ENCODE measurements around the gene ATP2C2.
"Not testable (repeated sequence)": the region's sequence is repeated elsewhere in the genome, so short reads cannot be mapped to it uniquely, and the experiment has no call there.

Gene ATP2C2

GRCh38 chr16:84398701-84399100 lies 30.4 kb downstream of the ATP2C2 start:
- DNase-seq: no peak

- DNase-seq: not testable (repeated sequence)
These were observed 31.6 kb downstream of the ATP2C2 start for GRCh38 chr16:84399912-84400311.

GRCh38 chr16:84403435-84403834 lies 35.1 kb downstream of the ATP2C2 start:
- not testable (repeated sequence) for DNase-seq

GRCh38 chr16:84404324-84404723 lies 36.0 kb downstream of the ATP2C2 start:
- no peak for DNase-seq

GRCh38 chr16:84404936-84405639 lies 36.8 kb downstream of the ATP2C2 start:
- no peak for DNase-seq

- no peak for DNase-seq
These were observed 37.9 kb downstream of the ATP2C2 start for GRCh38 chr16:84406006-84406963.

GRCh38 chr16:84407588-84408313 lies 39.4 kb downstream of the ATP2C2 start:
- no peak for DNase-seq

- no peak for DNase-seq
These were observed 40.0 kb downstream of the ATP2C2 start for GRCh38 chr16:84408314-84408690.

- no peak for DNase-seq
These were observed 40.5 kb downstream of the ATP2C2 start for GRCh38 chr16:84408856-84409255.

GRCh38 chr16:84410361-84411138 lies 42.2 kb downstream of the ATP2C2 start:
- DNase-seq: no peak

- no peak for DNase-seq
These were observed 43.4 kb downstream of the ATP2C2 start for GRCh38 chr16:84411768-84412167.

GRCh38 chr16:84412262-84412661 lies 43.9 kb downstream of the ATP2C2 start:
- no peak for DNase-seq

GRCh38 chr16:84413244-84414004 lies 45.1 kb downstream of the ATP2C2 start:
- DNase-seq: no peak

- DNase-seq: no peak
These were observed 46.5 kb downstream of the ATP2C2 start for GRCh38 chr16:84414789-84415326.

GRCh38 chr16:84416407-84417321 lies 48.3 kb downstream of the ATP2C2 start:
- no peak for DNase-seq

- no peak for DNase-seq
These were observed 49.9 kb downstream of the ATP2C2 start for GRCh38 chr16:84418056-84418849.

- no peak for DNase-seq
These were observed 51.4 kb downstream of the ATP2C2 start for GRCh38 chr16:84419730-84420129.

GRCh38 chr16:84420556-84420955 lies 52.2 kb downstream of the ATP2C2 start:
- not testable (repeated sequence) for DNase-seq

All from activated CD4-positive, CD25-positive, alpha-beta regulatory T cell (primary cell).